GM12878 (cell line): ENCODE results near the gene OR2T2. TPM values are rescaled to one million over a fixed set of nuclear protein-coding genes. Genes with fewer than 3 reads are reported as not detected.
"Not testable (repeated sequence)": the region's sequence is repeated elsewhere in the genome, so short reads cannot be mapped to it uniquely, and the experiment has no call there.

Experiments used
- ATAC-seq: fragments of 200-7000 bp; cut with Tn5 transposase; 3 replicates; pipeline ENCODE4 v1.9.1; 2020; ENCODE audit warnings: mild to moderate bottlenecking, moderate library complexity
- BruUV-seq: library from RNA; stranded (reverse); fragments of 400-500 nt; replicated peaks from 2 replicates; lab custom pipeline; 2021; lab: Mats Ljungman, UMichigan
- CTCF ChIA-PET: fragments of 300-600 bp; sonication (Branson Sonifier 250); formaldehyde crosslinking; extraction: SDS; loops from one replicate; lab custom pipeline; 2021; ENCODE audit warnings: inconsistent platforms; lab: Yijun Ruan, JAX
- POLR2A ChIA-PET: fragments of 350-600 bp; formaldehyde crosslinking; extraction: SDS; loops from one replicate; lab custom pipeline; 2021; ENCODE audit warnings: inconsistent platforms; lab: Charles Lee
- RAD21 ChIA-PET: fragments of 300-600 bp; sonication (Branson Sonifier 250); formaldehyde crosslinking; loops from one replicate; lab custom pipeline; 2023; ENCODE audit warnings: antibody characterized with exemption; ENCODE audit not compliant: unreplicated experiment; lab: Charles Lee
- SMC1A ChIA-PET: fragments of 300-600 bp; sonication (Branson Sonifier 250); formaldehyde crosslinking; loops from one replicate; lab custom pipeline; 2023; ENCODE audit not compliant: unreplicated experiment, uncharacterized antibody; lab: Charles Lee
- DNase-seq: peaks from one replicate; pipeline ENCODE4 v3.0.0-alpha.2; 2011; ENCODE audit warnings: low read depth, low spot score
- FAIRE-seq: peaks from 3 replicates; lab custom pipeline; 2011; peaks lifted over from hg19 to GRCh38; lab: Jason Lieb, UNC
- H2AFZ ChIP-seq: 2 replicates; pipeline ENCODE4 v1.6.0; 2011; ENCODE audit warnings: low read depth, low read length, control low read depth; ENCODE audit not compliant: control insufficient read depth
- H3K27ac ChIP-seq: 2 replicates; pipeline ENCODE4 v1.5.1; 2011; ENCODE audit warnings: control low read depth; ENCODE audit not compliant: control insufficient read depth, insufficient read depth
- H3K27me3 ChIP-seq, 2 experiments: replicated peaks in 1 of 2; 2 replicates each; pipeline versions ENCODE4 v1.6.0 to v1.6.1; 2011; ENCODE audit warnings: low read length in 1 of 2; ENCODE audit not compliant: control insufficient read depth in 2 of 2, insufficient read depth in 2 of 2
- H3K36me3 ChIP-seq, 2 experiments: 2 replicates each; pipeline ENCODE4 v1.5.1; 2011; ENCODE audit warnings: low read length in 1 of 2; ENCODE audit not compliant: control insufficient read depth in 2 of 2, insufficient read depth in 2 of 2
- H3K4me1 ChIP-seq: 2 replicates; pipeline ENCODE4 v1.6.1; 2011; ENCODE audit warnings: mild to moderate bottlenecking, low read length, moderate library complexity, mixed read lengths; ENCODE audit not compliant: control insufficient read depth, insufficient read depth
- H3K4me2 ChIP-seq: 2 replicates; pipeline ENCODE4 v1.6.0; 2011; ENCODE audit warnings: control low read depth; ENCODE audit not compliant: control insufficient read depth, insufficient read depth
- H3K4me3 ChIP-seq: fragments of 200-600 bp; sonication (generic); 2 replicates; pipeline ENCODE4 v1.5.1; 2016
- H3K79me2 ChIP-seq: 2 replicates; pipeline ENCODE4 v1.6.0; 2011; ENCODE audit warnings: low read length; ENCODE audit not compliant: control insufficient read depth, insufficient read depth
- H3K9ac ChIP-seq: 2 replicates; pipeline ENCODE4 v1.8.0; 2011; ENCODE audit warnings: low read length, control low read depth, mixed read lengths; ENCODE audit not compliant: control insufficient read depth, insufficient read depth
- H3K9me3 ChIP-seq: replicated peaks from 3 replicates; pipeline ENCODE4 v1.5.1; 2011; ENCODE audit warnings: mild to moderate bottlenecking, low read length; ENCODE audit not compliant: control insufficient read depth, insufficient read depth
- H4K20me1 ChIP-seq: 2 replicates; pipeline ENCODE4 v1.6.0; 2011; ENCODE audit not compliant: control insufficient read depth, insufficient read depth
- WGBS: methylation state at CpG from one replicate; pipeline ENCODE4 v1.1.6; 2016; ENCODE audit warnings: low lambda C conversion rate; ENCODE audit not compliant: insufficient replicate concordance, insufficient coverage; ENCODE audit errors: missing lambda C conversion rate; 5-methylcytosine and 5-hydroxymethylcytosine counted together
- in situ Hi-C: fragments of 300-500 bp; cut with MboI; formaldehyde crosslinking; loops from 9 replicates; pipeline ENCODE4 v1.14.3; 2018; ENCODE audit warnings: mixed read lengths
- intact Hi-C: fragments of 100-400 bp; cut with micrococcal nuclease; formaldehyde crosslinking; loops from one replicate; pipeline ENCODE4 v1.14.2; 2022; ENCODE audit not compliant: unreplicated experiment
- polyA plus RNA-seq, 11 experiments: library from polyadenylated mRNA; depleted of rRNA in 4 of 11; unstranded in 6 of 11; stranded (reverse) in 5 of 11; fragments of >200 nt; fragmentation: Nextera tagmentation in 4 of 11; fragmentation: Illumina TruSeq in 1 of 11; extraction: Ambion mirVana in 4 of 11; extraction: Trizol in 1 of 11; gene quantifications; 1 replicate in 1 of 11; 2 replicates in 10 of 11; pipeline versions ENCODE4 v1.2.1 to v1.2.3, GENCODE V29; 2011 to 2016; ENCODE audit warnings: inconsistent platforms in 2 of 11, missing spikeins in 2 of 11, low read depth in 1 of 11
- total RNA-seq, 4 experiments: library from RNA; depleted of rRNA in 3 of 4; stranded (reverse); fragments of >200 nt in 3 of 4; fragmentation: Illumina TruSeq in 1 of 4; extraction: Trizol in 1 of 4; gene quantifications; 2 replicates each; pipeline versions ENCODE4 v1.2.1 to v1.2.3, GENCODE V29; 2013 to 2021

OR2T2 gene
- total and polyA plus RNA-seq, 10 of the 15 experiments (the other 5 are each of a cell fraction or from before 2014, with no cell fraction given), result 0.07 to 7.0 (median 1.2) TPM

DNA sequence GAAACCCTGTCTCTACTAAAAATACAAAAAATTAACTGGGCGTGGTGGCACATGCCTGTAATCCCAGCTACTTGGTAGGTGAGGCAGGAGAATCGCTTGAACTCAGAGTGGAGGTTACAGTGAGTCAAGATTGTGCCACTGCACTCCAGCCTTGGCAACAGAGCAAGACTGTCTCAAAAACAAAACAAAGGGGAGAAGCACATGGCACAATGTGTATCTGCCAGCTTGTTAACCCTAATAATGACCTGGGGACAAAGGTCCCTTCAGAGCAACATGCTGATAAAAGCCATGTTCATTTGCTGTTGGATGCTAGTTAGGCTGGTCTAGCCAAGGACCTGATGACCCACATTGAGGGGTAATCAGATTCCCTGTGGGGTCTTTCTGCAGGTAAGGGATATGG is 11.2 kb downstream of the OR2T2 start:
- POLR2A ChIA-PET, H3K79me2 ChIP-seq, SMC1A ChIA-PET, H4K20me1 ChIP-seq, in situ Hi-C loops, ATAC-seq, FAIRE-seq, H3K4me1 ChIP-seq, H3K27me3 ChIP-seq, RAD21 ChIA-PET, intact Hi-C loops, BruUV-seq, H3K36me3 ChIP-seq, H3K4me3 ChIP-seq, CTCF ChIA-PET, H3K4me2 ChIP-seq, DNase-seq, H3K27ac ChIP-seq, H3K9ac ChIP-seq, H2AFZ ChIP-seq: not testable (repeated sequence)
- peaks cover 16% of the 10 kb centered on the region for H3K9me3 ChIP-seq
- no CpG with 5 or more reads among the region's 2 CpGs for WGBS

DNA sequence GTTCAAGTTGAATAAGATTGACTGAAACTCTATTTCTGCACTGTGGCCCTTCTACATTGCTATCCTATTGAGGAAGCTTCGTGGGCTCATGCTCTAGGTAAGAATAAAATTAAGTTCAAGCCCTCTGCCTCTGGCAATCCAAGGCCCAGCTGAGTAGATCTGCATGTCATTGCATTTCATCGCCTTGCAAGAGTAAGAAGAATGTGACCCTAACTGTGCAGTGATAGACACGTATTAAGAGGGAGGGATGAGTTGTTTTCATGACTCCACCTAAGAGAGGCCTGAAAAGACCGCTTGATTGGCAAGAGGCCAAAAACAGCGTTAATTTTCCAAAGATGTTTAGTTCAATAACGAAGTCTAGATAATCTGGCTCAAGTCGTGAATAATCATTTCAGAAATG is 13.7 kb downstream of the OR2T2 start:
- H3K79me2 ChIP-seq, H3K27me3 ChIP-seq, BruUV-seq, H3K27ac ChIP-seq, H3K4me1 ChIP-seq, CTCF ChIA-PET, ATAC-seq, intact Hi-C loops, H3K4me3 ChIP-seq, in situ Hi-C loops, H3K4me2 ChIP-seq, DNase-seq, POLR2A ChIA-PET, FAIRE-seq, RAD21 ChIA-PET, H3K9ac ChIP-seq, SMC1A ChIA-PET, H3K36me3 ChIP-seq, H4K20me1 ChIP-seq, H2AFZ ChIP-seq: not testable (repeated sequence)
- 81% methylated on average over 7 of the region's 7 CpGs for WGBS
- peaks cover 13% of the 10 kb centered on the region for H3K9me3 ChIP-seq
